Neuronal stem cell (in vitro differentiated cells): ENCODE measurements around the gene ATOH1.

Experiments used
- DNase-seq: peaks from one replicate; pipeline ENCODE4 v3.0.0-alpha.2; 2013; ENCODE audit warnings: low spot score
- H2AFZ ChIP-seq: one replicate; pipeline ENCODE4 v1.6.1; 2013; ENCODE audit warnings: mild to moderate bottlenecking, low read length, inconsistent platforms
- H2AK5ac ChIP-seq: 2 replicates; pipeline ENCODE4 v1.6.1; 2013; ENCODE audit warnings: low read depth, mild to moderate bottlenecking, inconsistent platforms, low read length, moderate library complexity, mixed read lengths
- H2BK120ac ChIP-seq: 2 replicates; pipeline ENCODE4 v1.6.1; 2013; ENCODE audit warnings: low read depth, mild to moderate bottlenecking, inconsistent platforms, low read length, moderate library complexity, mixed read lengths
- H2BK12ac ChIP-seq: one replicate; pipeline ENCODE4 v1.6.1; 2013; ENCODE audit warnings: low read length, inconsistent platforms
- H2BK15ac ChIP-seq: 2 replicates; pipeline ENCODE4 v1.6.1; 2013; ENCODE audit warnings: mild to moderate bottlenecking, low read length, inconsistent platforms, mixed read lengths
- H2BK5ac ChIP-seq: one replicate; pipeline ENCODE4 v1.6.1; 2013; ENCODE audit warnings: inconsistent platforms, mild to moderate bottlenecking, low read length, moderate library complexity
- H3K14ac ChIP-seq: one replicate; pipeline ENCODE4 v1.6.1; 2013; ENCODE audit warnings: low read length, inconsistent platforms
- H3K18ac ChIP-seq: 2 replicates; pipeline ENCODE4 v1.6.1; 2013; ENCODE audit warnings: low read length, inconsistent platforms
- H3K23ac ChIP-seq: 2 replicates; pipeline ENCODE4 v1.6.1; 2013; ENCODE audit warnings: low read depth, mild to moderate bottlenecking, mixed read lengths, low read length, inconsistent platforms; ENCODE audit not compliant: poor library complexity
- H3K27ac ChIP-seq: replicated peaks from 3 replicates; pipeline ENCODE4 v1.5.1; 2013; ENCODE audit warnings: low read length, inconsistent platforms
- H3K27me3 ChIP-seq, 3 experiments: 2 replicates each; pipeline ENCODE4 v1.6.1; 2013; ENCODE audit warnings: low read length in 3 of 3, mild to moderate bottlenecking in 2 of 3, inconsistent platforms in 1 of 3, low read depth in 1 of 3, mixed read lengths in 1 of 3, moderate library complexity in 1 of 3; ENCODE audit not compliant: control insufficient read depth in 3 of 3, insufficient read depth in 3 of 3
- H3K36me3 ChIP-seq, 2 donors: replicated peaks in 1 of 2; 2 replicates each; pipeline ENCODE4 v1.6.1; 2013; ENCODE audit warnings: low read length in 2 of 2; ENCODE audit not compliant: control insufficient read depth in 2 of 2, insufficient read depth in 2 of 2
- H3K4ac ChIP-seq: 2 replicates; pipeline ENCODE4 v1.6.1; 2013; ENCODE audit warnings: inconsistent platforms, mild to moderate bottlenecking, low read length, moderate library complexity
- H3K4me1 ChIP-seq, 2 donors: 1 replicate in 1 of 2; 2 replicates in 1 of 2; pipeline ENCODE4 v1.6.1; 2013; ENCODE audit warnings: low read length in 2 of 2, low read depth in 1 of 2; ENCODE audit not compliant: control insufficient read depth in 2 of 2, insufficient read depth in 1 of 2
- H3K4me2 ChIP-seq: one replicate; pipeline ENCODE4 v1.6.1; 2013; ENCODE audit warnings: mild to moderate bottlenecking, low read length, inconsistent platforms; ENCODE audit not compliant: insufficient read depth, poor library complexity, severe bottlenecking
- H3K4me3 ChIP-seq, 2 donors: 2 replicates each; pipeline ENCODE4 v1.5.1; 2013; ENCODE audit warnings: low read length in 2 of 2, mild to moderate bottlenecking in 2 of 2, inconsistent platforms in 1 of 2, moderate library complexity in 1 of 2
- H3K79me1 ChIP-seq: one replicate; pipeline ENCODE4 v1.6.1; 2013; ENCODE audit warnings: low read depth, mild to moderate bottlenecking, inconsistent platforms, low read length, moderate library complexity
- H3K9ac ChIP-seq: one replicate; pipeline ENCODE4 v1.6.1; 2013; ENCODE audit warnings: mild to moderate bottlenecking, low read depth, low read length, inconsistent platforms; ENCODE audit not compliant: poor library complexity
- H3K9me3 ChIP-seq, 2 donors: replicated peaks in 1 of 2; 2 replicates each; pipeline versions ENCODE3 to v1.6.1; 2013; ENCODE audit warnings: low read length in 2 of 2, mild to moderate bottlenecking in 2 of 2, inconsistent platforms in 1 of 2, low read depth in 1 of 2, mixed read lengths in 1 of 2, moderate library complexity in 1 of 2; ENCODE audit not compliant: control insufficient read depth in 2 of 2, insufficient read depth in 1 of 2
- H4K8ac ChIP-seq: one replicate; pipeline ENCODE4 v1.6.1; 2013; ENCODE audit warnings: low read depth, mild to moderate bottlenecking, inconsistent platforms, low read length, moderate library complexity
- H4K91ac ChIP-seq: one replicate; pipeline ENCODE4 v1.6.1; 2013; ENCODE audit warnings: low read length, low read depth, mild to moderate bottlenecking, inconsistent platforms; ENCODE audit not compliant: poor library complexity
- WGBS, 2 donors: extraction: QIAGEN DNeasy Blood & Tissue Kit; methylation state at CpG; one replicate each; pipeline ENCODE4 v1.1.7; 2013; ENCODE audit warnings: missing lambda C conversion rate in 2 of 2, mixed read lengths in 1 of 2; ENCODE audit not compliant: insufficient read length in 2 of 2, insufficient replicate concordance in 1 of 2; ENCODE audit errors: extremely low coverage in 2 of 2; 5-methylcytosine and 5-hydroxymethylcytosine counted together

Gene ATOH1

GRCh38 chr4:93834249-93835066, 5.9 kb downstream of the ATOH1 start:
- no peak overlapping the region for H2AK5ac ChIP-seq
- peak overlapping the region; percentile 82 for H3K18ac ChIP-seq
- H4K91ac ChIP-seq = no peak overlapping the region
- H3K79me1 ChIP-seq = no peaks in the 10 kb centered on the region
- peaks cover 0 to 2% of the 10 kb centered on the region in 2 donors for H3K9me3 ChIP-seq
- no peak overlapping the region for H2BK120ac ChIP-seq
- H3K23ac ChIP-seq = peak overlapping the region; percentile 27
- peak overlapping the region; percentile 45 for H3K9ac ChIP-seq
- H3K4ac ChIP-seq = no peak overlapping the region
- no peak overlapping the region for H3K27ac ChIP-seq
- H2BK15ac ChIP-seq = peak overlapping the region; percentile 20
- no peak overlapping the region for H2BK12ac ChIP-seq
- H2AFZ ChIP-seq = peak overlapping the region; percentile 75
- H3K4me3 ChIP-seq = peak overlapping the region in 1 of 2 donors; percentile 60
- WGBS, 2 donors = no CpG with 5 or more reads among the region's 42 CpGs
- peak overlapping the region; percentile 40 for H3K14ac ChIP-seq
- H3K4me2 ChIP-seq = peak overlapping the region; percentile 85
- no peak overlapping the region for H4K8ac ChIP-seq
- no peak overlapping the region for H2BK5ac ChIP-seq
- DNase-seq = peak; percentile 70
- H3K4me1 ChIP-seq = peaks cover 7 to 9% of the 10 kb centered on the region in 2 donors
- H3K27me3 ChIP-seq = peaks cover 8 to 86% (median 47%) of the 10 kb centered on the region in 3 experiments
- no peaks in the 10 kb centered on the region for H3K36me3 ChIP-seq

DNA sequence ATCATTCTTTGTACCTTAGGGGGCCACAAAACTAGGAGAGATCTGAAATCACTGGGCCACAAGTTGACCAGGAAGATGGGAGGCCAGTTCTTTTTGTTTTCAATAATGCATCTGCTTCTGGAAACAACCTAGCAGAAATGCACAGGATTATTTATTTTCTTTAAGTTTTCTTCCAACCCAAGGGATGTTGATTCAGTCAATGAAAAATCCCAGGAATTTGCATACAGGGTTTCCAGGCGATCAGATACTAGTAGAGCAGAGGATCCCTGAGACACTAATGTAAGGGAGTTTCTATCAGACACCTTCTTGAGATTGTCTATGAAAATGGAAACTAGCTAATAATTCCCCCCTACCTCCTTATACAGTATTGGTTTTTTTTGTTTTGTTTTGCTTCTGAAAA, 7.4 kb downstream of the ATOH1 start:
- H3K27me3 ChIP-seq = peaks cover 3 to 80% (median 35%) of the 10 kb centered on the region in 3 experiments
- peaks cover 0 to 2% of the 10 kb centered on the region in 2 donors for H3K9me3 ChIP-seq
- no peak overlapping the region for H4K8ac ChIP-seq
- H2AFZ ChIP-seq = no peak overlapping the region
- H2BK120ac ChIP-seq = no peak overlapping the region
- H3K4me3 ChIP-seq = no peak overlapping the region
- H3K4me2 ChIP-seq = no peak overlapping the region
- no peak overlapping the region for H3K4ac ChIP-seq
- no peak overlapping the region for H3K23ac ChIP-seq
- no CpG with 5 or more reads among the region's 1 CpG for WGBS, 2 donors
- H3K27ac ChIP-seq = no peak overlapping the region
- H2AK5ac ChIP-seq = no peak overlapping the region
- no peaks in the 10 kb centered on the region for H3K36me3 ChIP-seq
- H3K4me1 ChIP-seq = peaks cover 4% of the 10 kb centered on the region in 2 donors
- H3K79me1 ChIP-seq = no peaks in the 10 kb centered on the region
- no peak for DNase-seq
- no peak overlapping the region for H2BK15ac ChIP-seq
- no peak overlapping the region for H3K18ac ChIP-seq
- H2BK12ac ChIP-seq = no peak overlapping the region
- H3K14ac ChIP-seq = no peak overlapping the region
- H2BK5ac ChIP-seq = no peak overlapping the region
- no peak overlapping the region for H3K9ac ChIP-seq
- H4K91ac ChIP-seq = no peak overlapping the region

- Histone ChIP-seq H3K18ac (no peak overlapping the region), H3K36me3 (no peaks in the 10 kb centered on the region), H3K4me2 (no peak overlapping the region), H3K4ac (no peak overlapping the region), H3K4me3 (no peak overlapping the region), H2BK120ac (no peak overlapping the region), H3K9ac (no peak overlapping the region), H2BK5ac (no peak overlapping the region), H3K79me1 (no peaks in the 10 kb centered on the region), H3K9me3 (no peaks in the 10 kb centered on the region), H2AFZ (no peak overlapping the region), H2BK12ac (no peak overlapping the region), H4K91ac (no peak overlapping the region), H4K8ac (no peak overlapping the region), H3K4me1 (peaks cover 3 to 4% of the 10 kb centered on the region in 2 donors), H3K23ac (no peak overlapping the region), H2BK15ac (no peak overlapping the region), H2AK5ac (no peak overlapping the region), H3K14ac (no peak overlapping the region), H3K27me3 (peaks cover 0 to 48% (median 11%) of the 10 kb centered on the region in 3 experiments), H3K27ac (no peak overlapping the region)
- no CpG with 5 or more reads among the region's 4 CpGs for WGBS, 2 donors
- no peak for DNase-seq
These were observed 11.2 kb downstream of the ATOH1 start for GRCh38 chr4:93839704-93840103.

DNA sequence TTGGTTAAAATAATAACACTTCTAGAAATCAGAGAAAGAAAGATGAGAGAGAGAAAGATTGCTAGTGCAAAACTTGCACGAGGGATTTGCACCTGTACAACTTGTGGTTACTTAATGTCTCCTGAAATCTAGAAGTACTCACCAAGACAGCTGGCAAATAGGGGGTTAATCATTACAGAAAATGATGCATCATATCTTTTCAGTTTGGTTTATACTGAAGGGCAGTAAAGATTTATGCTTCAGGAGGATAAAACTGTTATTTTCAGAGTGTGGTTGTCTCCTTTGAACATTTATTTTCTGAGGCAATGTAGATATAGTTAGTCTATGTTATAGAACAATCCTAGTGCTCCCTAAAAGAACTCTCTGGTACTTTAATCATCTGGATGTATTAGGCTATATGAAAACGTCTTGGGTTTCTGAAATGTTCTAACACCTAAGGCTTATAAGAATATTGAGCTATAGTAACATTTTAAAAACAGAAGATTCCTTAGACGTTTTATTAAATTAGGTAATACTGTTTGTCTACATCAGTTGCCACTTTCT, 13.3 kb downstream of the ATOH1 start:
- H3K18ac ChIP-seq = no peak overlapping the region
- no peaks in the 10 kb centered on the region for H3K9me3 ChIP-seq
- no peak overlapping the region for H3K4ac ChIP-seq
- H3K4me2 ChIP-seq = no peak overlapping the region
- H3K4me1 ChIP-seq = no peaks in the 10 kb centered on the region
- DNase-seq = no peak
- H2BK120ac ChIP-seq = no peak overlapping the region
- H3K27ac ChIP-seq = no peak overlapping the region
- no CpG with 5 or more reads among the region's 3 CpGs for WGBS, 2 donors
- no peak overlapping the region for H2AFZ ChIP-seq
- no peak overlapping the region for H2BK15ac ChIP-seq
- H3K9ac ChIP-seq = no peak overlapping the region
- H3K23ac ChIP-seq = no peak overlapping the region
- H3K27me3 ChIP-seq = peaks cover 0 to 26% (median 0%) of the 10 kb centered on the region in 3 experiments
- no peak overlapping the region for H3K14ac ChIP-seq
- H2AK5ac ChIP-seq = no peak overlapping the region
- H3K36me3 ChIP-seq = no peaks in the 10 kb centered on the region
- H3K4me3 ChIP-seq = no peak overlapping the region
- no peaks in the 10 kb centered on the region for H3K79me1 ChIP-seq
- H2BK12ac ChIP-seq = no peak overlapping the region
- no peak overlapping the region for H4K91ac ChIP-seq
- no peak overlapping the region for H2BK5ac ChIP-seq
- H4K8ac ChIP-seq = no peak overlapping the region
